DMS79 treated with DMSO at 0.1 percent for 48 hours (cell line): Measurements from ENCODE around the gene INSIG1.

Source experiments
- DNase-seq: peaks from one replicate; lab custom pipeline; 2025; lab: John Stamatoyannopoulos, UW

INSIG1 gene

DNA sequence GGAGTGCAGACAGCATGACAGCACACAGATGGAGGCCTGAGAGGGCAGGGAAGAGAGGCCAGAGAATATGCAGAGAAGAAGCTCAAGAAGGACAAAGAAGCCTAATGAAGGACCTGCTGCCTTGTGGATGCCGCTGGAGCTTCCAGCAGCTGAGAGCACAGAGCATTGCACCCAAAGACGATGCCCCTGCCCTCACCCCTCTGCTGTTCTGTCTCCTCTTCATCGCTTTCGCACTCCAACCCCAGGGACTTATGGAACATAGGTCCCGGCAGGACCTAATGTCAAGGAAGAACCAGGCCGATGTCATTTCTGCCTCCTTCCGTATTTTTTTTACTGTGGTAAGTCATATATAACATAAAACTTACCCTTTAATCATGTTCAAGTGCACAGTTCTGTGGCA is 12.3 kb upstream of the INSIG1 start:
- no peak for DNase-seq

DNA sequence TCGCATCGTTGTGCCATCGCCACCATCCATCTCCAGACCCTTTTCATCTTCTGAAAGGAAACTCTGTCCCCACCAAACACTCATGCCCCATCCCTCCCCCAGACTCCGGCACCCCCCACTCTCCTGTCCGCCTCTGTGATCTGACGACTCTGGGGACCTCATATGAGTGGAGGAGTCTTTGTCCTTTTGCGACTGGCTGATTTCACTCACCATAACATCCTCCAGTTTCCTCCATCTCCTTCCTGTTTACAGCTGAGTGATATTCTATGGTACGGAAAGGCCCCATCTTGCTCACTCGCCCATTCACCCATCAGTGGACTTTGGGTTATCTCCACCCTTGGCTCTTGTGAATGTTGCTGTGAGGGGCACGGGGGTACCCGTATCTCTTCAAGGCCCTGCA is 11.8 kb upstream of the INSIG1 start:
- no peak for DNase-seq

- DNase-seq: no peak
Observed at GRCh38 chr7:155286686-155287085, 11.0 kb upstream of the INSIG1 start.

DNA sequence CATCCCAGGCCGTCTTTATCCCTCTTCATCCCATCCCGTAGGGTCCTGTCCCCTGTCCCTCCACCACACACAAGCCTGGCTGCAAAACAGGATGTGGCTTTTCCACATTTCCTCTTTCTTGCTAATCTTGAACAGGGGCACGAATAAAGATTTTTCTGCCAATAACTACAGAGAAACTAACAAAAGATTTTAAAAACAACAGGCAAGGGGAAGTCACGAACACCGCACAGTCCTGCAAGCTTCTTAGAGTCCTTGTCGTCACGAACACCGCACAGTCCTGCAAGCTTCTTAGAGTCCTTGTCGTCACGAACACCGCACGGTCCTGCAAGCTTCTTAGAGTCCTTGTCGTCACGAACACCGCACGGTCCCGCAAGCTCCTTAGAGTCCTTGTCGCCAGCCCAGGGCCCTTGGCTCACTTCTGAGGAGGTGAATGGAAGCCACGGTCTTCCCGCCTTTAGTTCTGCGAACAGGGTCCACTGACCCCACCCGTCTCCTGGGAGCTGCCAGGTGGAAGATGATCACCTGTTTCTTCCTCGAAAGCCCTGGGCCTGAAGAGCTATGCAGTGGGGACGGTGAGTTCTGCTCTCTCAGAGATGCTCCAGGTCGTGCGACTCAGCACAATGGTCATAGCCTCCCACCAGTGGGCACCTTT is 10.3 kb upstream of the INSIG1 start:
- no peak for DNase-seq

- DNase-seq: no peak
Observed at GRCh38 chr7:155288055-155288454, 9.6 kb upstream of the INSIG1 start.

DNA sequence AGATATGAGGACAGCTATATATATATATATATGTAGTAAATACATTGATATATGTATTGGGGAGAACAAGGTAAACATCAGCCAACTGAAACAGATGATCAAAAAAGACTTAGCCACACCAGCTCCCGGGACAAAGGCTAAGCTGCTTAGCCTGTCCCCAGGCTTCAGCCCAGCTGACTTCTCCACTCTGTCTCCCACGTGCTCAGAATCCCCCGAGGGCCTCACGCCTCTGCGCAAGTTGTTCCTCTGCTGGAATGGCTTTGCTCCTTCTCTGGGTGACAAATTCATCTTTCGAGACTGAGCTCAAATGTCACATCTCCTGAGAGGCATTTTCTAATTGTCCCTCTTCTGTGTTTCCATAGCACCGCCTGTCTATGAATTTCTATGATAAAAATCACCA is 8.6 kb upstream of the INSIG1 start:
- DNase-seq: no peak

DNA sequence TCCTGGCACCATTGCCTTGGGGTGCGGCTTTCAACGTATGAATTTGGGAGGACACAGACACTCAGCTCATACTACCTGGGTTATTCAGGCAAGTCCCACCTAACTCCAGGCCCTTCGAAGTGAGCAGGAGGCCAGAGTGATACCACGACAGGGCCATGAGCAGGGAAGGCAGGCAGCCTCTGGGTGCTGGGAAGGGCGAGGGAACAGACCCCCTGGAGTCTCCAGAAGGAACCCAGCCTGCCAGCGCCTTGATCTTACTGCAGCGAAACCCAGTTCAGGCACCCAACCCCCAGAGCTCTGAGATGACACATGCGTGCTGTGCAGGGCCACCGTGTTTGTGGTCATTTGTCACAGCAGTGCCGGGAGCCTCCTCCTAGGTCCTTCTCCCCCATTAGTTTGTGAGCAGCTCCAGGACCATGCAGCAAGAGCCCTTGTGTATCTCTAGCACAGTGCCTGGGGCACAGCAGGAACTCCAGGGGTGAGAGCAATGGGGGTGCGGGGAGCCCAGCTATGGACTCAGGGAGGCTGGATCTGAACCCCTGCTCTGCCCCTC is 7.7 kb upstream of the INSIG1 start:
- DNase-seq: no peak

DNA sequence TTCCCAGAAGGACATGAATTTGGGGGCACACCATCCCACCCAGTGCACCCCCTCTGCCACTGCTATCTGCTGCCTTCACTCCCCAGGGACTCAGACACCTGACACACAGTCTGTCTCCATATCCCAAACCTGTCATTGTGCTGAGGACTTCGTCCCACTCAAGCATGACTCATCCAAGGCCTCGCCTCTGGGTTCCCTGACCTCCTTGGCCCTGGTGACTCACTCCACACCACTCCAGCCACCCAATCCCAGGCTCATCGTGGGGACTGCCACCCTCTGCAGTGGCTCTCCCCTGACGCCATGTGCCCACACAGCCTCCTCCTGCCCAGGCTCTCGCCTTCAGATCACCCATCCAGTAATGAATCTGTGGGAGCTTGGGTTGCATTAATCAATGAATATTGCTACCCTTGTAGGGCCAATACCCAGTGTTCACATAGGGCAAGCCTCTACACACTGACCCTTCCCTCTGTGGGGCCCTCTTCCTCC is 6.6 kb upstream of the INSIG1 start:
- no peak for DNase-seq

DNA sequence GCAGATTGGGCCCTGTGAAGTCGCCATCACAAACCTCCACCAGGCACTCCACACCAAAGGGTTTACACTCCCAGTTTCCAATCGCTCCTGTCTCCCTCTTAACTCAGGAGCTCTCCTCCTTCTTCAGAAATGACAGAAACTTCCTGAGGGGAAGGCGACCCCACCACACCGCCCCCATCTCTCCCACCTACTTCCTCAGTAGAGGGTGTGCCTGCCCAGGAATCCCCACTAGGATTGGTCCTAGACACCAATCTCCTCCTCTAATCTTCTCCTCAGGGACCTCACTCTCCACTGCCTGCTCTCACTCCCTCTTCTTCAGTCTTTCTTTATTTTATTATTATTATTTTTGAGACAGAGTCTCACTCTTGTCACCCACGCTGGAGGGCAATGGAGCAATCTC is 5.9 kb upstream of the INSIG1 start:
- no peak for DNase-seq

DNA sequence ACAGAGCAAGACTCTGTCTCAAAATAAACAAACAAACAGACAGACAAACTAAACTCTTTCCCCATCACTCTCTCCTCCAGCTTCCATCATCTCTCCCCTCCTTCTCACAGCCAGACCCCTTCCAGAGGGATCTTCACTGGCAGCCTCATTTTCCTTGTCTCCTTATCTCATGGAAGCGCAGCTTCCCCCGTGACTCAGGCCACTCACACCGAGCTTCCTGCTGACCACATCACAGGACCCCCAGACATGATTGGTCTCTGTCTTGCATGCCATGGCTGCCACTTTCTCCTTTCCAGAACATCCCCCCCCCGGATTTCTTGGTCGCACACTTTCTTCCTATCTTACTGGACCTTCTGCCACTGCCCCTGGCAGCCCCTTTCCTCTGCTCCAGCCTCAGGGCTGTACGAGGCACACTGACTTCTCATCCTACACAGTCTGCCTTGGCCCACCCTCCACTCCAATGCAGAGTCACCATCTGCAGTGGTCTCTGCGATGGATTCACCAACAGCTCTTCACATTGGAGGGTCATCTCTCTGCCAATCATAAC is 4.9 kb upstream of the INSIG1 start:
- no peak for DNase-seq

- no peak for DNase-seq
Observed at GRCh38 chr7:155293721-155294510, 3.8 kb upstream of the INSIG1 start.

DNA sequence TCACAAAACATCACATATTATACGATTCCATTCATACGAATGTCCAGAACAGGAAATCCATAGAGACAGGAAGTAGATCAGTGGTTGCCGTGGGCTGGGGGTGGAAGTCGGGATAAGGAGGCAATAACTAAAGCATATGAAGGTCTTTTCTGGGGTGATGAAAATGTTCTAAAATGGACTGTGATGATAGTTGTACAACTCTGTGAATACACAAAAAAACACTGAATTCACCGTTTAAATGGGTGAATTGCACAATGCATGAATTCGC is 3.2 kb upstream of the INSIG1 start:
- no peak for DNase-seq

DNA sequence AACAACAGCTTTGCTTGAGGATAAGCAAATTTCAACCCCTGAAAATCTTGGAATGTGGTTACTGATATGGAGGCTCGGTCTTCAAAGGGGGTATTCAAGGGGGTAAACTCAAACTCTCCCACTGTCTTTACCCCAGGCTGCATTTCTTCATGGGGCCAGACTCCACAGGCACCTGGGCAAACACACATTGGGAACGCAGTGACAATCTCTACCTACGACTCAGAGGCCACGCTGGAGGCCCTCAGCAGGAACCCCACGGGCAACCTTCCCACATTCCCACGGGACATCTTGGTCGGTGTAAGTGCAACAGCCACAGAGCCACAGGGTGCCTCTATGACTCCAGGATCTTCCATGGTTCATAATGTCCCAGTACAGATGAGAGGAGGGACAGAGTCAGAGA is 2.2 kb upstream of the INSIG1 start:
- no peak for DNase-seq

DNA sequence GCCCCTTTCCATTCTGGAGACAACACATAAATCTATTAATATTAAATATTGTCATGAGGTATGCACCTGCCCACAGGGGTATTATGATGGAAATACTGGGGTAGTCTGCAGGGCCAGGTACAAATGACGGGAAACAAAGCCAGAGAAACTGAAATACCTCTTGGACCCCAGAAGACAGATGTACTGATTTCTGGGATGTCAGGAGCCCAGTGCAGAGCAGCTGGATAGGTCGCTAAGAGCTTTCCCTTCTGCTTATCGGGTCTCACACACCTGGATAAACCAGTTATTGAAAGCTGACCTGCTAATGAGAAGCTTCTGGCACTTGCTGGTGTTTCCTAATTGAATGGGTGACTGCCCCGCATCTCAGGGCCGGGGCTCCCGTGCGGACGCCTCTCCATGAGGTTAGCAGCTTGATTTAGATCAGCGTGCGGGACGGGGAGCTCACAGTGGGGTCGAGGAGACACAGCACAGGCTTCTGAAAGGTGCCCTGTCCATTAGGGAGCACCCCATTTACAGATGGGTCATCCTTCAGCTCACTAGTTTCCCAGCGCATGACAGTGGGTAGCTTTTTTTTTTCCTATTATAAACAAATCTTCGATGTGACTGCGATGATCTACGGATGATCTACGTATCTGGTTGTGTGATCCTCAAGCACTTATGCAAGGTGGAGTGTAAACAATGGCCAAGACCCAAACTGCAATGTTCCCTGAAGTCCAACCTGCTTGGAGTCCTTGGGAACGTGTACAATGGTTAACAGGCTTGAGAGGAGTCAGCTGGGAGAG is 1.5 kb upstream of the INSIG1 start:
- peak; percentile 43 for DNase-seq

- DNase-seq: peak; percentile 43
Observed at GRCh38 chr7:155296788-155297516, 726 bp upstream of the INSIG1 start.

- DNase-seq: no peak
Observed at GRCh38 chr7:155298288-155298833, 683 bp downstream of the INSIG1 start.

DNA sequence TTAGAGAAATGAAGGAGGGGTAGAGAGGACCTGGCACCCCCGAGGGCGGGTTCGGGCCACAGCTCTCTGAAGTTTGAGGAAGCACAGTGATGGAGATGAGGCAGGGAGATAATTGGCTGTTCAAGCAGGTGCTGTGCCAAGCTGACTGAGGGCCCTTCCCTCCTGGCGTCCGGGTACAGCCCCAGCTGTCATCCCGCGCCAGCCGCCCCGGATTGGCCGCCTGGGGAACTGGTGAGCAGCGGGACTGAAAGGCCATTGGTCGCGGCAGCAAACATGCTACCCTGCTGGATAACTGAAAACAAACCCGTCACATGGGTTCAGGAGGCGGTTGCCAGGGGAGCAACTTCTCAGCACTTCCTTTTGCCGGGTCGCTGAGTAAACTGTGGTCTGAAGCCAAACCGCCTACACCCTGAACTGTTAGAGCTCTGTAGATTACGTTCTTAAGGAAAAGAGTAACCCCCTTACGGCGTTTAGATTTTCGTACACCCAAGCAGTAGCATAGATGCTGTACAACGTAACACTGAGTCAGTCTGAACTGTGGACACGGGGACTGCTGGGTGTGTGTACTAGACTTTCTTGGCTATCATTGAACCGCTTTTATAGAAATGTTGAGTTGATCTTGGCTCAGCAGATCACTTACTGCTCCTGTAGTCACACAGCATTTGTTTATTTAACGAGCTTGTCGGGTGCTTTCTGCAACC is 1.3 kb downstream of the INSIG1 start:
- peak; percentile 92 for DNase-seq

- no peak for DNase-seq
Observed at GRCh38 chr7:155299535-155300202, 2.0 kb downstream of the INSIG1 start.

- DNase-seq: no peak
Observed at GRCh38 chr7:155300641-155301452, 3.2 kb downstream of the INSIG1 start.
